Activated naive CD4-positive, alpha-beta T cell treated with anti-CD3 and anti-CD28 coated beads, Interleukin-2, amount 10 ng/mL, durations not matched to agents 7 days and 5 days (primary cell): Measurements from ENCODE around the gene KRT39.
"Not testable (repeated sequence)": the region's sequence is repeated elsewhere in the genome, so short reads cannot be mapped to it uniquely, and the experiment has no call there.

Source experiments
- CTCF ChIA-PET: fragments of 350-600 bp; sonication (Branson Sonifier 250); formaldehyde crosslinking; loops from one replicate; lab custom pipeline; 2021; ENCODE audit warnings: antibody characterized with exemption; lab: Charles Lee
- DNase-seq: peaks from one replicate; pipeline ENCODE4 v3.0.0-alpha.2; 2020
- H3K27ac Mint-ChIP-seq: one replicate; pipeline ENCODE4 v1.8.0; 2021; ENCODE audit warnings: mild to moderate bottlenecking, moderate library complexity, mixed read lengths
- H3K27me3 Mint-ChIP-seq: one replicate; pipeline ENCODE4 v1.8.0; 2021; ENCODE audit warnings: mild to moderate bottlenecking, mixed read lengths
- H3K36me3 Mint-ChIP-seq: one replicate; pipeline ENCODE4 v1.8.0; 2021; ENCODE audit warnings: mixed read lengths
- H3K4me1 Mint-ChIP-seq: one replicate; pipeline ENCODE4 v1.8.0; 2021; ENCODE audit warnings: mixed read lengths
- H3K4me3 Mint-ChIP-seq: one replicate; pipeline ENCODE4 v1.8.0; 2021; ENCODE audit warnings: mild to moderate bottlenecking, moderate library complexity, mixed read lengths
- H3K9me3 Mint-ChIP-seq: one replicate; pipeline ENCODE4 v1.8.0; 2021; ENCODE audit warnings: mixed read lengths

The KRT39 gene

DNA sequence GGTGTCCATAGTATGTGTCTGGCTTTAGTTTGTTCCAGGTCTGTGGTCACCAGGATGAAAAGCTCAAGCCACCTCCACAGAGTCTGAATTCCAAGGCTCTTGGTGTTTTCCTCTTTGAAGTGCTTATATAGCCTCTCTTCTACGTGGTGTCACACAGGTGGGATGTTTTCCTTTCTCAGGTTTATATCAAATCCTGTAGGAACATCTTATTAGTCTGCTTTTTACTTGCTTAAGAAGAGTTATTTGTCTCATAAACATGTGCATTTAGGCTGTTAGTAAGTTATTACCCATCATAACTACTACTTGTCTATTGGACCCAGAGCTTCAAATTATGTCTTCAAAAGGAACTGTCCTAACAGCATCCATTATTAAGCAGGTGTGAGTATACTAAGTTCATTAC, at the start of gene KRT39:
KRT39 (minus strand) TSS at position 101 of the 400 bp plus-strand sequence; CDS start at position 9, 92 bp downstream.
- H3K36me3 Mint-ChIP-seq: no peaks in the 10 kb centered on the region
- no peak within 1 kb of the TSS for H3K27ac Mint-ChIP-seq
- CTCF ChIA-PET: interaction anchor here (0.9 kb wide), 1 partner anchor 17 kb away, joined by 4 read pairs; the partner anchor contains the start of gene KRT40
- no peak within 1 kb of the TSS for H3K4me3 Mint-ChIP-seq
- H3K4me1 Mint-ChIP-seq: no peaks in the 10 kb centered on the region
- no peak for DNase-seq
- no peaks in the 10 kb centered on the region for H3K9me3 Mint-ChIP-seq
- peaks cover 12% of the 10 kb centered on the region for H3K27me3 Mint-ChIP-seq

DNA sequence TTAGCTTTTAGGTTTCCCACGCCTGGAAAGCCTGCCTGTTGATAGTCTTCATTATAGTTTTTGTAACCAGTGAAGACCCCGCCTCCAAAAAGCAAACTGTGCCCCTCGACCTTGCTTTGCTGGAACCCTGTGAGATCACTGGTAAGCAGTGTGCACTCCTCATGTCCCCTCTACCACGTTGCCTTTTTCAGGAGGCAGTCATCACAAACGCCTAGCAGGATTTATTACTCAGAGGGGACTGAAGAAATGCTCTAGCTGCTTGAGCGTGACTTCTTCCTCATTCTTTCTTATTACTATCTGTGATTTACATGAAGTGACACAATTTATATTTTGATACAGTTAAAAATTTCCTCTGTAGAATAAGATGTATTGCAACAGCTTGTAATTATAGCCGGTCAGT, 48.7 kb upstream of the KRT39 start:
- Mint-ChIP-seq H3K4me3 (no peak overlapping the region), H3K9me3 (no peaks in the 10 kb centered on the region), H3K27me3 (peaks cover 4% of the 10 kb centered on the region), H3K27ac (no peak overlapping the region), H3K4me1 (no peaks in the 10 kb centered on the region), H3K36me3 (no peaks in the 10 kb centered on the region)
- CTCF ChIA-PET: no interaction called here
- no peak for DNase-seq

DNA sequence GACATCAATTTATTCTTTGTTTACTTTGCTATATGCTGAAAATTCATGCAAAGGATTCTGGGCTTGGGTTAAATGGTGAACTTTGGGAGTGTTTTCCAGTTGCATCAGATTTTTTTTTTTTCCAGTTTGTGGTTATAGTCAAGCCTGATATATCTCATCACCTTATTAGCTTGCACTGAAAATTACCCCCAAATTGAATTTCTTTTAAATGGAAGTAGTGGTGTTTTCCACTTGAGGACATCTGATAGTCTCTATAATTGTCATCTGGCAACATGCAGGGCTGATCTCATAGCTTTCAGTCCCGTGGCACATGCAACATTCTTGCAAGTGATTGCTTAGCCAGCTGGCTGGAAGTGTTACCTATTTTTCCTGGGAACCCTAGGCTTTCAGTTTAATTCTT, 46.9 kb upstream of the KRT39 start:
- H3K36me3 Mint-ChIP-seq: no peaks in the 10 kb centered on the region
- DNase-seq: no peak
- CTCF ChIA-PET: no interaction called here
- H3K9me3 Mint-ChIP-seq: no peaks in the 10 kb centered on the region
- H3K27ac Mint-ChIP-seq: no peak overlapping the region
- no peaks in the 10 kb centered on the region for H3K4me1 Mint-ChIP-seq
- H3K4me3 Mint-ChIP-seq: no peak overlapping the region
- H3K27me3 Mint-ChIP-seq: peaks cover 4% of the 10 kb centered on the region

DNA sequence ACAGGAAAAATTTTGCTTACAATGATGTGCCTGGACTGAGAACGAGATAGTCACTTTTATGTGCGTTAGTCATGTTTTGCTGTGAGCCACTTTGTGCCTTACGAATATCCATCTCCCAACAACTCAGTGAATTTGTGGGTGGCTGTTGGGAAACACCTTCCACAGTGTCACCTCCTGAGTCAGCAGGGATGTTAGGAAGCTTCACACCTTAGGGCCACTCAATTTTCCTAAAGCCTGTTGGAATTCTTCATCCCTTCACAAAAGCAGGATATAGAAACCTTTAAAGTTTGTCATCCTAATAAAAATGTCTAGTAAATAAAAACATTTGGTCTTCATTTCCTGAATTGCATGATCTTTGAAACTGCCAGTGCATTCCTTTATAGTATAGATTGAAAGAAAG, 46.4 kb upstream of the KRT39 start:
- Mint-ChIP-seq H3K27me3 (peaks cover 4% of the 10 kb centered on the region), H3K4me3 (no peak overlapping the region), H3K9me3 (no peaks in the 10 kb centered on the region), H3K4me1 (no peaks in the 10 kb centered on the region), H3K36me3 (no peaks in the 10 kb centered on the region), H3K27ac (no peak overlapping the region)
- DNase-seq: no peak
- CTCF ChIA-PET: no interaction called here

DNA sequence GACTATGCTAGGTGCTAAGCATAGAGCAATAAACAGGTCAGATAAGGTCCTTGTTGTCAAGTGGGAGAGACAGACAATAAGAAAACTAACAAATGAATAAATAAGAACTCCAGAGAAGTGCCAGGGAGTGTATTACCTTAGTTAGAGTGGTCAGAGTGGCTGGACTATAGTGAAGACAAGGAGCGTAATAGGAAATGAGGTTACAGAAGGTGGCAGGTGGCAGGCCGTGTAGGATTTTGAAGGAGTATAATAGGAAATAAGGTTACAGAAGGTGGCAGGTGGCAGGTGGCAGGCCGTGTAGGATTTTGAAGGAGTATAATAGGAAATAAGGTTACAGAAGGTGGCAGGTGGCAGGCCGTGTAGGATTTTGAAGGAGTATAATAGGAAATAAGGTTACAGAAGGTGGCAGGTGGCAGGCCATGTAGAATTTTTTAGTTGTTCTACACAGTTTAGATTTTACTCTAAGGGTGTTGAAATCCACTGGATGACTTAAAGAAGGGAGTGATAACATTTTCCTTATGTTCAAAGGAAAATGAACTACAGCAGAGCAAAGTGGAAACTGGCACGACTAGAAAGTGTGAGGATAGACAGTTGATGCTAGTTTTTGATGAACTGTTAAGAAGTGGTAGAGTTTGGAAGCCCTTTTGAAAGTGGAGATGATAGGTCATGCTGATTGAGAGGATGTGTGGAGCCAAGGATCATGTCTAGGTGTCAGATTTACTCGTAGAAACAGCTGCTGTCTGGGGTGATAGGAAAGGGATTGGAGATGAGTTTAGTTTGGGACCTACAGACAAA, 45.8 kb upstream of the KRT39 start:
- peaks cover 4% of the 10 kb centered on the region for H3K27me3 Mint-ChIP-seq
- no peak overlapping the region for H3K27ac Mint-ChIP-seq
- DNase-seq: no peak
- H3K9me3 Mint-ChIP-seq: no peaks in the 10 kb centered on the region
- CTCF ChIA-PET: no interaction called here
- H3K4me1 Mint-ChIP-seq: no peaks in the 10 kb centered on the region
- H3K36me3 Mint-ChIP-seq: no peaks in the 10 kb centered on the region
- H3K4me3 Mint-ChIP-seq: no peak overlapping the region

DNA sequence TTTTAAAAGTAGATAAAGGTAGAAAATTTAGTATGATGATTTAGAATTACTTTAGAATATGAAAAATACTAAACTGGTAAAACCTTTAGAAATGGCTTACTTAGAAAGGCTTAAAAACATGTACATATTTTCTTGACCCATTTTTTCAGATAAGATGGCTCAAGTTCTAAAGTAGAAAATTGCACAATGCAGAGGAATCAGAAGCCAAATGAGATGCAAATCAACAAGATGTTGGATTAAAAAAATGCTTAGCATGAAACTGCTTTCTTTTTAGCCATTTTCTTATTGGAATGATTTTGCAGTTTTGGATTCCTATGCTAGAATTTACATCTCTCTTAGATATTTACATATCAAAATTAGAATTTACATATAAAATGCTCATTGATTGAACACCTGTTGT, 43.7 kb upstream of the KRT39 start:
- no peaks in the 10 kb centered on the region for H3K4me1 Mint-ChIP-seq

DNA sequence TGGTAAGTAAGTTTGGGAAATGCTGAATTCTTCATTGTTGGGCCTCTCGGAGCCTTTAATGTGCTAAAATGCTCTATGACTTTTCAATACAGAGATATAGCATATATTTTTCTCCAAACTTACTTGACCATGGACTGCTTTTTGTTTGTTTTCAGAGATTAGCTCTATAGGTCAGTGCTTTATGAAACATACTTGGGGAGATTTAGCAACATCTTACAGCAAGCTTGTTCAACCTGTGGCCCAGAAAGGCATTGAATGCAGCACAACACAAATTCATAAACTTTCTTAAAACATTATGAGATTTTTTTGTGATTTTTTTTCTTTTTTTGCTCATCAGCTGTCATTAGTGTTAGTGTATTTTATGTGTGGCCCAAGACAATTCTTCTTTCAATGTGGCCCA, 43.2 kb upstream of the KRT39 start:
- H3K27me3 Mint-ChIP-seq: peaks cover 4% of the 10 kb centered on the region
- no peaks in the 10 kb centered on the region for H3K4me1 Mint-ChIP-seq
- H3K9me3 Mint-ChIP-seq: no peaks in the 10 kb centered on the region
- no peaks in the 10 kb centered on the region for H3K36me3 Mint-ChIP-seq
- DNase-seq: no peak
- H3K27ac Mint-ChIP-seq: no peak overlapping the region
- CTCF ChIA-PET: no interaction called here
- H3K4me3 Mint-ChIP-seq: no peak overlapping the region

More for the DNA sequence above, 43.7 kb upstream of the KRT39 start:
- H3K36me3 Mint-ChIP-seq: no peaks in the 10 kb centered on the region
- H3K27me3 Mint-ChIP-seq: peaks cover 4% of the 10 kb centered on the region
- CTCF ChIA-PET: no interaction called here
- DNase-seq: no peak
- no peaks in the 10 kb centered on the region for H3K9me3 Mint-ChIP-seq
- no peak overlapping the region for H3K27ac Mint-ChIP-seq
- H3K4me3 Mint-ChIP-seq: no peak overlapping the region

DNA sequence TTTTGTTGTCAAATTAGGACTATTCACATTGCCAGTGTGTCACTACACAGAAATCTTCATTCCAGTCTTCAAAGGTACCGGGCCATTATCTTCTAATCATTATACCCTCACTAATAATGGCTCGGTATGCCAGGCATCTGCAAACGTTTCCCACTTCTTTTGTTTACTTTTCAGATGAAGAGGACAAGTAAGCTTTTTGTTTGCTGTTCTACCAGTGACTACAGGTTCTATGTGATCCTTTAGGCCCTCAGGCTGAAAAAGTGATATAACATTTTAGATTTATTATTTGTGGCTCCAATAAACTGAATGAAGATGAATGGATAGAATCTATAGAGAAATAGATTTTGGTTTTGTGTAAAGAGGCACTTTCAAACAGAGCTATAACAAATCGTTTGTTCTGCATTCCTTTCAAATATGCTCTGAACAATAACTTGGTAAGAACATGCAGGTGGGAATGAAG, 42.6 kb upstream of the KRT39 start:
- DNase-seq: no peak
- Mint-ChIP-seq H3K4me3 (no peak overlapping the region), H3K27ac (no peak overlapping the region), H3K9me3 (no peaks in the 10 kb centered on the region), H3K36me3 (no peaks in the 10 kb centered on the region), H3K4me1 (no peaks in the 10 kb centered on the region), H3K27me3 (peaks cover 7% of the 10 kb centered on the region)
- CTCF ChIA-PET: no interaction called here

DNA sequence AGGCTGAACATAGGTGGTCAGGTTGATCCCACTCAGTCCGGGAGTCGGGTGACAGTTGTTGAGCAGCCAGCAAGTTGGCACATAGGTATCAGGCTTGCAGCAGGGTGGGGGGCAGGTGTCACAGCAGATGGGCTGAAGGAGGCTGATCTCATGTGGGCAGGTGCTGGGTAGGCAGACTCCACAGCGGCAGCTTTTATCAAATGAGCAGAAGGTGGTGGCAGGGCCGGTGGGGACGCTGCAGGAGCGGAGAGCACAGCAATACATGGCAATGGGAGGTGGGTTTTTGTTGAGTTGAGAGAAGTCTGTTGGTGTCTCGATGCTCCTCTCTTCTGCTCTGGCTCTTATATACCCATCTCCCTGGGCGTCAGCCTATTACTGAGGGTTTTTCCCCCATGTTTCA, 42.1 kb upstream of the KRT39 start, which contains the start of gene KRTAP3-1:
KRTAP3-1 (minus strand) TSS at position 318 of the 400 bp plus-strand sequence; CDS start at position 264, 54 bp downstream.
- no peak for DNase-seq
- CTCF ChIA-PET: no interaction called here
- H3K4me1 Mint-ChIP-seq: no peaks in the 10 kb centered on the region
- no peaks in the 10 kb centered on the region for H3K9me3 Mint-ChIP-seq
- H3K4me3 Mint-ChIP-seq: no peak within 1 kb of the TSS
- no peaks in the 10 kb centered on the region for H3K36me3 Mint-ChIP-seq
- H3K27me3 Mint-ChIP-seq: peaks cover 9% of the 10 kb centered on the region
- no peak within 1 kb of the TSS for H3K27ac Mint-ChIP-seq

DNA sequence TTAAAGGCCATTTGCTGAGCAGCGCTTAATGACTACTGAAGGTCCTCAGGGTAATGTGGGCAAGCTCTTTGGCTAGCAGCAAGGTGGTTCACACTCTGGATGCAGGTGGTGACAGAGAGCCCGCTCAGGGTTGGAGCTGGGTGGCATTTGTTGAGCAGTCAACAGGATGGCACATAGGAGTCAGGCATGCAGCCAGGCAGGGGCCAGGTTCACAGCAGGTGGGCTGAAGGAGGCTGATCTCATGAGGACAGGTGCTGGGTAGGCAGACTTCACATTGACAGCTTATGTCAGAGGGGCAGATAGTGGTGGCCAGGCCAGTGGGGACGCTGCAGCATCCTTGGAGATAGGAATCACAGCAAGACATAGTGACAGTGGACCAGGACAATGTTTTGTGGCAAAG, 37.6 kb upstream of the KRT39 start:
- H3K27me3 Mint-ChIP-seq: peaks cover 7% of the 10 kb centered on the region
- CTCF ChIA-PET: no interaction called here

DNA sequence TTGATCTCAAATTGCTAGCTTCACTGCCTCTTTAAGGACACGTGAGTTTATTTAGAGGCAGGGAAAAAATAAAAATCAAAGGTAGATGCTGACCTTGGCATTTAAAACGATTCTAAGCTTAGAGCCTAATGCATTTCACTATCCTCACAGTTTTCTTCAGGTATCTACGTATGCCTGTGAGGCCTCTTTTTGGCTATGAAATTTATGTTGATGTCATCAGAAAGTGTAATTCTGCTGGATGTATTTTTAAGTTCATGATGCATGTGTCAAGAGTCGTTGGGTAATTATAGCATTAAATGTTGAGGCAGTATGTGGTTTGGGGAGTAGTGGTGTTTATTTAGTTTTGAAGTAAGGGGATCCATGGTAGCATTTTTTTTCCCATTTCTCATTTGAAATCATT, 37.2 kb upstream of the KRT39 start:
- Mint-ChIP-seq H3K27me3 (peaks cover 10% of the 10 kb centered on the region), H3K9me3 (no peaks in the 10 kb centered on the region), H3K36me3 (no peaks in the 10 kb centered on the region), H3K4me1 (no peaks in the 10 kb centered on the region), H3K4me3 (no peak overlapping the region), H3K27ac (no peak overlapping the region)
- no peak for DNase-seq
- CTCF ChIA-PET: no interaction called here

More for the DNA sequence above, 37.6 kb upstream of the KRT39 start:
- H3K4me3 Mint-ChIP-seq: no peak overlapping the region
- DNase-seq: no peak
- no peaks in the 10 kb centered on the region for H3K9me3 Mint-ChIP-seq
- no peaks in the 10 kb centered on the region for H3K36me3 Mint-ChIP-seq
- H3K4me1 Mint-ChIP-seq: no peaks in the 10 kb centered on the region
- H3K27ac Mint-ChIP-seq: no peak overlapping the region

DNA sequence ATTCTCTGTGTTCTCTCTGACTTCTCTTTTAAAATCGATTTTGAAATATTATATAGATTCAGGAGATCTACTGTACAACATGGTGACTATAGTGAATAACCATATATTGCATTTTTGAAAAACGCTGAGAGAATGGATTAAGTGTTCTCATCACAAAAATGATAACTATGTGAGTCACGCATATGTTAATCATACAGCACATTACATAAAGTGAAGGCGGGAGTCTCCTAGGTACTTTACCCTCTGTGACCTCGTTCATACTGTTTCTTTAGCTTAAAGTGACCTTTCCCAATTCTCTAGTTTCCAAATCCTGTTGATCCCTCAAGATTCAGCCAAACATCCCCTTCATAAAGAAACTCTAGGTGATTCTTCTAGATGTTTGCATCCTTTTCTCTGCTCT, 36.1 kb upstream of the KRT39 start:
- no peaks in the 10 kb centered on the region for H3K4me1 Mint-ChIP-seq
- CTCF ChIA-PET: no interaction called here
- H3K4me3 Mint-ChIP-seq: no peak overlapping the region
- peaks cover 11% of the 10 kb centered on the region for H3K27me3 Mint-ChIP-seq
- H3K36me3 Mint-ChIP-seq: no peaks in the 10 kb centered on the region
- H3K27ac Mint-ChIP-seq: no peak overlapping the region
- no peaks in the 10 kb centered on the region for H3K9me3 Mint-ChIP-seq
- no peak for DNase-seq

DNA sequence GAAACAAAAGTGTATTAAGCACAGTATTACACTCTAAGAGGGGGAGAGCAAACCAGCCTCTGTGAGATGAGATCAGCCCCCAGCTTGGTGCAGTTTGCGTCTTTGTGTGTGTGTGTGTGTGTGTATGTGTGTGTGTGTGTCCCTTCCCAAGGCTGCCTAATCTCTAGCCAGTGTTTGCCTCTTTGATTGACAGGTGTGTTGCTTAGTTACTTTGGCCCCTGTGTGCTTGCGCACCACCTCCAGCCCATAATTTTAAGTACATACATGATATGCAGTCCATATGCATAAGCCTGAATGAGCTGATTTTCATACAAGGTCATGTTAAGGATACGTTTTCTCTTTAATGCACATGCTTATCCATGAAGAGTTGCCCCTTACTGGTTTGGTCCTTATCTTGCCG, 35.0 kb upstream of the KRT39 start:
- Mint-ChIP-seq H3K4me1 (no peaks in the 10 kb centered on the region), H3K36me3 (no peaks in the 10 kb centered on the region), H3K27ac (no peak overlapping the region), H3K4me3 (no peak overlapping the region), H3K9me3 (no peaks in the 10 kb centered on the region), H3K27me3 (peaks cover 17% of the 10 kb centered on the region)
- no peak for DNase-seq
- CTCF ChIA-PET: no interaction called here

DNA sequence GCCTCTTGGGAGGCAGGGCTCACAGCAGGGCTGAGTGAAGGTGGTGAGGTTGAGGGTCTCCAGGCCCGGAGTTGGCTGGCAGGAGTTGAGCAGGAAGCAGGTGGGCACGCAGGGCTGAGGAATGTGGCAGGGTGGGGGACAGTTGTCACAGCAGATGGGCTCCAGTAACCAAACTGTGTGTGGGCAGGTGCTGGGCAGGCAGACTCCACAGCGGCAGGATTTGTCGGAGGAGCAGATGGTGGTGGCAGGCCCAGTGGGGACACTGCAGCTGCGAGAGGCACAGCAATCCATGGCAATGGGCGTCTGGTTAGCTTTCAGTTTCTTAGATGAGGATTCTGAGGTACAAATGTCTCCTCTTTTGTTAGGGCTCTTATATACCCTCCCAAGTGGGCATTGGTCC, 32.8 kb upstream of the KRT39 start, which contains the start of gene KRTAP3-2:
KRTAP3-2 (minus strand) TSS at position 344 of the 400 bp plus-strand sequence; CDS start at position 291, 53 bp downstream.
- H3K4me1 Mint-ChIP-seq, DNase-seq, H3K27ac Mint-ChIP-seq, CTCF ChIA-PET, H3K9me3 Mint-ChIP-seq, H3K36me3 Mint-ChIP-seq, H3K4me3 Mint-ChIP-seq: not testable (repeated sequence)
- H3K27me3 Mint-ChIP-seq: peaks cover 17% of the 10 kb centered on the region

DNA sequence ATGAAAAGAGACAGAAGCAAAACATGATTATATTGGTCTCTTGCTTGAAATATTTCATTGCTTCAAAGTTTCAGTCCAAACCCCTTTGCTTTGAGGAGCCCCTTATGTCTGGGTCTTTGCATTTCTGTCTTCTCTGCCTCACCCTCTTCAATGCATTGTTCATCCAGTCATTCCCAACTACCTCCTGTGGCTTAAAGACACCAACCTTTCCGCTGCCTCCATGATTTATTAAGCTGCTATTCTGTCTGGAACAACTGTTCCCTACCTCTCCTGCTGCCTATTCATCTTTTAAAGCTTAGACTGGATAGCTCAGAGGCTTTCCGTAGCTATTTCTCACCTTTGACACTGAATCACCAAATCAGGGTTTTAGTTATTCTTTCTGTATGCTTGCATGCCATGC, 30.6 kb upstream of the KRT39 start:
- DNase-seq: no peak
- no peaks in the 10 kb centered on the region for H3K9me3 Mint-ChIP-seq
- H3K36me3 Mint-ChIP-seq: no peaks in the 10 kb centered on the region
- peaks cover 21% of the 10 kb centered on the region for H3K27me3 Mint-ChIP-seq
- CTCF ChIA-PET: no interaction called here
- no peaks in the 10 kb centered on the region for H3K4me1 Mint-ChIP-seq
- H3K4me3 Mint-ChIP-seq: no peak overlapping the region
- no peak overlapping the region for H3K27ac Mint-ChIP-seq
